HCT116 (cell line): Measurements from ENCODE around the gene NRXN2. TPM values are rescaled to one million over a fixed set of nuclear protein-coding genes. Genes with fewer than 3 reads are reported as not detected.
"Not testable (repeated sequence)": the region's sequence is repeated elsewhere in the genome, so short reads cannot be mapped to it uniquely, and the experiment has no call there.

Experiments used
- ATAC-seq: fragments of 200-7000 bp; cut with Tn5 transposase; 2 replicates; pipeline ENCODE4 v1.9.1; 2020; ENCODE audit warnings: mild to moderate bottlenecking, moderate library complexity
- BruUV-seq: library from RNA; stranded (reverse); fragments of 400-500 nt; replicated peaks from 2 replicates; lab custom pipeline; 2021; lab: Mats Ljungman, UMichigan
- CTCF ChIA-PET: fragments of 300-600 bp; sonication (Branson Sonifier 250); formaldehyde crosslinking; loops from one replicate; lab custom pipeline; 2021; ENCODE audit warnings: antibody characterized with exemption; lab: Charles Lee
- POLR2A ChIA-PET: fragments of 300-600, 350-600 bp; sonication (Branson Sonifier 250); formaldehyde crosslinking; loops from one replicate; lab custom pipeline; 2021; ENCODE audit warnings: antibody characterized with exemption; lab: Charles Lee
- RAD21 ChIA-PET, 2 experiments: fragments of 300-600 bp; sonication (Branson Sonifier 250); formaldehyde crosslinking; loops; one replicate each; lab custom pipeline; 2023; ENCODE audit warnings: low total read pairs in 2 of 2; ENCODE audit not compliant: uncharacterized antibody in 2 of 2, unreplicated experiment in 2 of 2, low non-redundant PET in 1 of 2; lab: Charles Lee
- DNase-seq: peaks from one replicate; pipeline ENCODE4 v3.0.0-alpha.2; 2010; ENCODE audit warnings: low read depth, low spot score
- H2AFZ ChIP-seq: fragments of 200-600 bp; shearing (Covaris generic), sonication (generic); 2 replicates; pipeline ENCODE4 v1.6.1; 2017; ENCODE audit warnings: low read depth, mixed run types, mixed read lengths, antibody characterized with exemption, low read length; ENCODE audit not compliant: poor library complexity, severe bottlenecking
- H3K27ac ChIP-seq: 2 replicates; pipeline ENCODE4 v1.5.1; 2012; ENCODE audit warnings: low read depth, low read length
- H3K27me3 ChIP-seq: fragments of 200-600 bp; sonication (generic); 2 replicates; pipeline ENCODE4 v1.6.1; 2016; ENCODE audit warnings: mixed run types, low read length, mixed read lengths; ENCODE audit not compliant: insufficient read depth
- H3K36me3 ChIP-seq, 2 experiments: fragments of 200-500 bp in 1 of 2; fragments of 200-600 bp in 1 of 2; sonication (Bioruptor generic) in 1 of 2; sonication (generic) in 1 of 2; 2 replicates each; pipeline versions ENCODE4 v1.5.1 to v1.6.1; 2014 to 2016; ENCODE audit warnings: low read length in 2 of 2, inconsistent platforms in 1 of 2, mixed read lengths in 1 of 2, mixed run types in 1 of 2; ENCODE audit not compliant: insufficient read depth in 2 of 2, control insufficient read depth in 1 of 2
- H3K4me1 ChIP-seq, 2 experiments: fragments of 200-600 bp in 1 of 2; sonication (generic) in 1 of 2; 2 replicates each; pipeline versions ENCODE4 v1.5.1 to v1.6.1; 2012 to 2017; ENCODE audit warnings: low read length in 2 of 2, inconsistent platforms in 1 of 2, mild to moderate bottlenecking in 1 of 2, mixed read lengths in 1 of 2, mixed run types in 1 of 2, moderate library complexity in 1 of 2; ENCODE audit not compliant: insufficient read depth in 2 of 2, control insufficient read depth in 1 of 2
- H3K4me2 ChIP-seq: fragments of 200-600 bp; sonication (generic); 2 replicates; pipeline ENCODE4 v1.6.1; 2017; ENCODE audit warnings: mixed run types, low read length, mixed read lengths
- H3K4me3 ChIP-seq, 2 experiments: fragments of 200-600 bp in 1 of 2; sonication (generic) in 1 of 2; replicated peaks in 1 of 2; 2 replicates each; pipeline ENCODE4 v1.5.1; 2011 to 2016; ENCODE audit warnings: low read length in 2 of 2, control low read depth in 1 of 2, low read depth in 1 of 2, mild to moderate bottlenecking in 1 of 2, mixed read lengths in 1 of 2, mixed run types in 1 of 2
- H3K79me2 ChIP-seq: fragments of 200-600 bp; sonication (generic); 2 replicates; pipeline ENCODE4 v1.6.1; 2017; ENCODE audit warnings: mild to moderate bottlenecking, mixed run types, low read length, moderate library complexity, mixed read lengths; ENCODE audit not compliant: insufficient read depth
- H3K9ac ChIP-seq: fragments of 200-600 bp; sonication (generic); 2 replicates; pipeline ENCODE4 v1.6.1; 2016; ENCODE audit warnings: low read length, mixed read lengths
- H3K9me2 ChIP-seq: fragments of 200-600 bp; sonication (generic), shearing (Covaris generic); 2 replicates; pipeline ENCODE4 v1.6.1; 2017; ENCODE audit warnings: mixed run types, mild to moderate bottlenecking, moderate library complexity; ENCODE audit not compliant: insufficient read depth
- H3K9me3 ChIP-seq, 2 experiments: fragments of 200-500 bp in 1 of 2; fragments of 200-600 bp in 1 of 2; sonication (Bioruptor generic) in 1 of 2; sonication (generic) in 1 of 2; 2 replicates each; pipeline ENCODE4 v1.6.1; 2014 to 2017; ENCODE audit warnings: low read length in 2 of 2, mixed read lengths in 2 of 2, inconsistent platforms in 1 of 2, low read depth in 1 of 2, mild to moderate bottlenecking in 1 of 2, mixed run types in 1 of 2, moderate library complexity in 1 of 2; ENCODE audit not compliant: control insufficient read depth in 1 of 2, insufficient read depth in 1 of 2
- H4K20me1 ChIP-seq: fragments of 200-600 bp; sonication (generic), shearing (Covaris generic); 2 replicates; pipeline ENCODE4 v1.6.1; 2017; ENCODE audit warnings: mixed run types, mild to moderate bottlenecking, moderate library complexity; ENCODE audit not compliant: insufficient read depth
- CEBPB ChIP-seq: IDR thresholded peaks from 2 replicates; pipeline ENCODE4 v1.6.1; 2012; ENCODE audit warnings: low read depth
- EZH2phosphoT487 ChIP-seq: fragments of 200-600 bp; IDR thresholded peaks from 2 replicates; pipeline ENCODE4 v1.6.1; 2018; ENCODE audit warnings: antibody characterized with exemption, borderline replicate concordance
- JUND ChIP-seq: IDR thresholded peaks from 2 replicates; pipeline ENCODE4 v1.6.1; 2012
- SP1 ChIP-seq: IDR thresholded peaks from 2 replicates; pipeline ENCODE4 v1.6.1; 2012; ENCODE audit warnings: low read depth
- TCF7L2 ChIP-seq: IDR thresholded peaks from 2 replicates; pipeline ENCODE4 v1.7.0; 2011; ENCODE audit warnings: borderline replicate concordance, inconsistent platforms; ENCODE audit not compliant: insufficient read depth, insufficient read length; ENCODE audit errors: extremely low read depth
- YY1 ChIP-seq: IDR thresholded peaks from 2 replicates; pipeline ENCODE4 v1.6.1; 2011; ENCODE audit warnings: low read length, low read depth, moderate library complexity, mild to moderate bottlenecking; ENCODE audit not compliant: insufficient replicate concordance; ENCODE audit errors: extremely low read depth
- intact Hi-C: fragments of 100-400 bp; cut with micrococcal nuclease; formaldehyde crosslinking; loops from 2 replicates; pipeline ENCODE4 v1.10.0; 2022
- total RNA-seq: library from RNA; stranded (reverse); gene quantifications from one replicate; pipeline ENCODE4 v1.2.1, GENCODE V29; 2021; ENCODE audit not compliant: unreplicated experiment

Gene NRXN2
- total RNA-seq, 1 experiment from 2014 or later, result 1.5 TPM

- H3K9me3 ChIP-seq, CTCF ChIA-PET, H4K20me1 ChIP-seq, H3K4me2 ChIP-seq, BruUV-seq, H3K4me3 ChIP-seq, H3K36me3 ChIP-seq, H3K9me2 ChIP-seq, H2AFZ ChIP-seq, H3K79me2 ChIP-seq, DNase-seq, ATAC-seq, H3K9ac ChIP-seq, intact Hi-C loops, H3K27ac ChIP-seq, POLR2A ChIA-PET, H3K27me3 ChIP-seq, RAD21 ChIA-PET: not testable (repeated sequence)
- H3K4me1 ChIP-seq, result peaks cover 9 to 12% of the 10 kb centered on the region in 2 experiments
Observed at GRCh38 chr11:64561429-64561828, 161.6 kb downstream of the NRXN2 start.

- DNase-seq (no peak), ATAC-seq (no peak)
- ChIA-PET CTCF (no interaction called here), RAD21 (no interaction called here), POLR2A (no interaction called here)
- H4K20me1 ChIP-seq, result no peaks in the 10 kb centered on the region
- no peaks in the 10 kb centered on the region for H3K36me3 ChIP-seq
- H3K79me2 ChIP-seq, result no peaks in the 10 kb centered on the region
- no peak overlapping the region for H3K4me2 ChIP-seq
- H3K9me3 ChIP-seq, result no peaks in the 10 kb centered on the region
- no peaks in the 10 kb centered on the region for H3K27me3 ChIP-seq
- no peak overlapping the region for H2AFZ ChIP-seq
- intact Hi-C loops, result no loop called here
- BruUV-seq, result no TSS peak
- H3K4me1 ChIP-seq, result peaks cover 4 to 7% of the 10 kb centered on the region in 2 experiments
- no peak overlapping the region for H3K27ac ChIP-seq
- no peaks in the 10 kb centered on the region for H3K9me2 ChIP-seq
- no peak for TF ChIP-seq CEBPB
- TF ChIP-seq YY1, result no peak
- TF ChIP-seq EZH2phosphoT487, result no peak
- TF ChIP-seq JUND, result no peak
- TF ChIP-seq TCF7L2, result no peak
- no peak for TF ChIP-seq SP1
- H3K4me3 ChIP-seq, result no peak overlapping the region
- no peak overlapping the region for H3K9ac ChIP-seq
Observed at GRCh38 chr11:64560941-64561340, 162.1 kb downstream of the NRXN2 start.
